ENCODE data around the gene DOK3. TPM values are rescaled to one million over a fixed set of nuclear protein-coding genes. Genes with fewer than 3 reads are reported as not detected.

Gene DOK3
- total and polyA plus RNA-seq, 2 donors (not counting 1 experiment from before 2014, with no cell fraction given), result 103 to 115 TPM

DNA sequence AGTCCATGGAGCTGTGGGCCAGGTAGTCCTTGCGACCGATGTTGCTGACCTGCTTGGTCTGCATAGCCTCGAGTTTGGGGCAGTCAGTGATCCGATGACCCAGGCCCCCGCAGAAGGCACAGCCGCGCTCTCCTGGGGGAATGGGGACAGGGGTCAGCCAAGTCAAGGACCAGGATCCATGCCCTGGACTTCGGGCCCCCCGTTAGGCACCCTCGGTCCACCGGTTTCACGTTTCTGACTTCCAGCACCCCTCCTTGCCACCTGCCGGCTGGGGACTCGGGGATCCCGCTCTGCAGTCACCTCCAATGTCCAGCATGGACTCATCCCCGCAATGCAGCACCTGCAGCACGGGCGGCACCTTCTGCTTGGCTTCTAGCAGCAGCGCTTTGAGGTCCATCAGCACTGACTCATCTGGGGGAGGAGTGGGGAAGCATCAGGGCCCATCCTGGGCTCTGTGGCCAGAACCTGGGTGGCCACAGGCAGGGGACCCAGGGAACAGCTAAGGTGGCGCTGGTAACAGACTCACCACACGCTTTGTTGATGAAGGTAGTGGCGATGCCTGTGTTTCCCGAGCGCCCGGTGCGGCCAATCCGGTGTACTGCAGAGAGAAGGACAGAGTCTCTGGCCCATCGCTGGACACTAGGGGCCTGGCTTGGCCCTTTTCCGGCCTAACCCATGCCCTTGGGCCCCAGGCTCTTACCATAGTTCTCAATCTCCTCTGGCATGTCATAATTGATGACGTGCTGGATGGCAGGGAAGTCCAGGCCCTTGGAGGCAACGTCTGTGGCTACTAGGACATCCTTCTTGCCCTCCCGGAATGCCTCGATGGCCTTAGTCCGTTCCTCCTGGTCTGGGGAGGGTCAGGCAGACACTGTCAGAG, 2.4 kb upstream of the DOK3 start:
- Mint-ChIP-seq H3K4me1 (peaks cover 66% of the 10 kb centered on the region), H3K27ac (peak overlapping the region; percentile 98), H3K4me3 (no peak overlapping the region), H3K27me3 (no peaks in the 10 kb centered on the region), H3K9me3 (ENCODE audit: insufficient read depth) (no peaks in the 10 kb centered on the region)
- DNase-seq, result peak; percentile 19
- Histone ChIP-seq H3K79me2 (ENCODE audit: control insufficient read depth, insufficient read depth, low read length) (peaks cover 79% of the 10 kb centered on the region), H3K9me3 (ENCODE audit: control extremely low read depth in 1 of 3, control insufficient read depth in 2 of 3, insufficient read depth in 1 of 3, low read length in 2 of 3) (no peaks in the 10 kb centered on the region), H3K9ac (ENCODE audit: low read length) (no peak overlapping the region), H3K36me3 (replicated peaks in 1 of 2; ENCODE audit: control extremely low read depth in 1 of 2, control insufficient read depth in 1 of 2, extremely low read depth in 1 of 2, insufficient read depth in 2 of 2, low read length in 1 of 2) (peaks cover 0 to 54% of the 10 kb centered on the region in 2 experiments), H3K4me2 (replicated peaks; ENCODE audit: low read depth, low read length, poor library complexity, severe bottlenecking) (no peak overlapping the region), H3K27ac (ENCODE audit: low read length in 2 of 2) (peak overlapping the region in 1 of 2 donors; percentile 96), H4K20me1 (ENCODE audit: control insufficient read depth, insufficient read depth, low read length, poor library complexity, severe bottlenecking) (peaks cover 26% of the 10 kb centered on the region), H3K4me1 (ENCODE audit: control insufficient read depth in 2 of 2, insufficient read depth in 2 of 2, low read length in 2 of 2) (peaks cover 45 to 60% of the 10 kb centered on the region in 2 donors), H2AFZ (ENCODE audit: insufficient read depth, low read depth, low read length, poor library complexity, severe bottlenecking) (no peak overlapping the region), H3K27me3 (replicated peaks in 1 of 4; ENCODE audit: control extremely low read depth in 1 of 4, control insufficient read depth in 3 of 4, insufficient read depth in 4 of 4, low read length in 3 of 4) (no peaks in the 10 kb centered on the region), H3K4me3 (ENCODE audit: control extremely low read depth in 1 of 5, extremely low read depth in 1 of 5, insufficient read depth in 1 of 5, low read depth in 2 of 5, low read length in 4 of 5) (no peak overlapping the region)
- POLR2A ChIA-PET, result interaction anchor here (1.6 to 3.8 kb wide), 3 partner anchors 11 to 87 kb away, joined by 3 to 19 read pairs (median 7); partner anchors contain the start of gene PDLIM7
- no peak for ATAC-seq (ENCODE audit: low read depth)
- WGBS (ENCODE audit: insufficient coverage), result 97% methylated on average over 34 of the region's 34 CpGs
- CTCF ChIA-PET, result interaction anchor here (1.3 to 5.5 kb wide), 2 partner anchors 12 kb away, joined by 3 to 70 read pairs; partner anchors contain the start of gene PDLIM7
- intact Hi-C loops (cut with micrococcal nuclease), result loop anchor here (2.0 kb wide), 2 partner anchors 57 to 81 kb away; partner anchors contain the start of gene TMED9
- no peak for TF ChIP-seq EZH2 (IDR thresholded peaks at IDR 0.05; ENCODE audit: borderline replicate concordance, insufficient read depth, low read depth, low read length, poor library complexity, severe bottlenecking)
- TF ChIP-seq, protein P1, sequence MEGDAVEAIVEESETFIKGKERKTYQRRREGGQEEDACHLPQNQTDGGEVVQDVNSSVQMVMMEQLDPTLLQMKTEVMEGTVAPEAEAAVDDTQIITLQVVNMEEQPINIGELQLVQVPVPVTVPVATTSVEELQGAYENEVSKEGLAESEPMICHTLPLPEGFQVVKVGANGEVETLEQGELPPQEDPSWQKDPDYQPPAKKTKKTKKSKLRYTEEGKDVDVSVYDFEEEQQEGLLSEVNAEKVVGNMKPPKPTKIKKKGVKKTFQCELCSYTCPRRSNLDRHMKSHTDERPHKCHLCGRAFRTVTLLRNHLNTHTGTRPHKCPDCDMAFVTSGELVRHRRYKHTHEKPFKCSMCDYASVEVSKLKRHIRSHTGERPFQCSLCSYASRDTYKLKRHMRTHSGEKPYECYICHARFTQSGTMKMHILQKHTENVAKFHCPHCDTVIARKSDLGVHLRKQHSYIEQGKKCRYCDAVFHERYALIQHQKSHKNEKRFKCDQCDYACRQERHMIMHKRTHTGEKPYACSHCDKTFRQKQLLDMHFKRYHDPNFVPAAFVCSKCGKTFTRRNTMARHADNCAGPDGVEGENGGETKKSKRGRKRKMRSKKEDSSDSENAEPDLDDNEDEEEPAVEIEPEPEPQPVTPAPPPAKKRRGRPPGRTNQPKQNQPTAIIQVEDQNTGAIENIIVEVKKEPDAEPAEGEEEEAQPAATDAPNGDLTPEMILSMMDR (IDR thresholded peaks at IDR 0.05), result no peak
